Caki2 (cell line): ENCODE results near the gene MRS2. TPM values are rescaled to one million over a fixed set of nuclear protein-coding genes. Genes with fewer than 3 reads are reported as not detected.
"Not testable (repeated sequence)": the region's sequence is repeated elsewhere in the genome, so short reads cannot be mapped to it uniquely, and the experiment has no call there.

Experiments used
- DNase-seq: peaks from one replicate; pipeline ENCODE4 v3.0.0-alpha.2; 2015; ENCODE audit warnings: low read depth
- in situ Hi-C: cut with HindIII; loops from 2 replicates; pipeline ENCODE4 v1.10.0; 2016; ENCODE audit warnings: low sequenced_read_pairs, low pct_unique_long_range_greater_than_20kb, mixed read lengths
- total RNA-seq: library from RNA; depleted of rRNA; stranded (reverse); fragments of >200 nt; shearing (Covaris generic); gene quantifications from 2 replicates; pipeline ENCODE4 v1.2.3, GENCODE V29; 2014; ENCODE audit warnings: low replicate concordance; rRNA removed

The MRS2 gene
- total RNA-seq = 18.7 and 26.6 TPM in 2 replicates

- peak; percentile 81 for DNase-seq
Observed at GRCh38 chr6:24402697-24403500, at the start of gene MRS2. Gene MRS2, plus strand, starts transcription at chr6:24402936. Its CDS starts 111 bp downstream, at chr6:24403047.

GRCh38 chr6:24353861-24354260 lies 48.9 kb upstream of the MRS2 start:
- in situ Hi-C loops = no loop called here
- no peak for DNase-seq

More at GRCh38 chr6:24402697-24403500, at the start of gene MRS2:
- in situ Hi-C loops = no loop called here

- in situ Hi-C loops = no loop called here
- no peak for DNase-seq
Observed at GRCh38 chr6:24355393-24355792, 47.3 kb upstream of the MRS2 start.

- no peak for DNase-seq
Observed at GRCh38 chr6:24356310-24356973, 46.3 kb upstream of the MRS2 start.

GRCh38 chr6:24357336-24358218 lies 45.2 kb upstream of the MRS2 start, which contains the start of gene DCDC2:
Gene DCDC2, minus strand, starts transcription at chr6:24358059. Its CDS starts 309 bp downstream, at chr6:24357750.
- in situ Hi-C loops = no loop called here

More at GRCh38 chr6:24356310-24356973, 46.3 kb upstream of the MRS2 start:
- in situ Hi-C loops = no loop called here

GRCh38 chr6:24358219-24358821 lies 44.4 kb upstream of the MRS2 start:
- DNase-seq = no peak
- in situ Hi-C loops = no loop called here

More at GRCh38 chr6:24357336-24358218, 45.2 kb upstream of the MRS2 start, which contains the start of gene DCDC2:
- peak; percentile 48 for DNase-seq

GRCh38 chr6:24359640-24360454 lies 42.9 kb upstream of the MRS2 start:
- DNase-seq = peak; percentile 99
- in situ Hi-C loops = no loop called here

GRCh38 chr6:24362363-24362762 lies 40.4 kb upstream of the MRS2 start:
- DNase-seq, in situ Hi-C loops: not testable (repeated sequence)

- in situ Hi-C loops, DNase-seq: not testable (repeated sequence)
Observed at GRCh38 chr6:24365103-24365633, 37.6 kb upstream of the MRS2 start.

- no peak for DNase-seq
- in situ Hi-C loops = no loop called here
Observed at GRCh38 chr6:24374612-24375011, 28.1 kb upstream of the MRS2 start.

GRCh38 chr6:24376871-24377270 lies 25.9 kb upstream of the MRS2 start:
- no peak for DNase-seq
- in situ Hi-C loops = no loop called here

GRCh38 chr6:24378473-24379097 lies 24.2 kb upstream of the MRS2 start:
- in situ Hi-C loops = no loop called here
- DNase-seq = no peak

- in situ Hi-C loops = no loop called here
- no peak for DNase-seq
Observed at GRCh38 chr6:24381476-24382219, 21.1 kb upstream of the MRS2 start.

- in situ Hi-C loops = no loop called here
- no peak for DNase-seq
Observed at GRCh38 chr6:24382220-24382540, 20.6 kb upstream of the MRS2 start.

- in situ Hi-C loops = not testable (repeated sequence)
- DNase-seq = peak; percentile 85
Observed at GRCh38 chr6:24382891-24383494, 19.7 kb upstream of the MRS2 start.
